ENCODE data around the gene SPATA2L. TPM values are rescaled to one million over a fixed set of nuclear protein-coding genes. Genes with fewer than 3 reads are reported as not detected.

The SPATA2L gene
- total and polyA plus RNA-seq, 2 of the 13 experiments (the other 11 are each of a cell fraction or from before 2014, with no cell fraction given), result 9.1 to 20.7 TPM

- no peak; the same call in 1 of the 2 replicates for TF ChIP-seq ZBTB2 (CRISPR knock-in tag; IDR thresholded peaks at IDR 0.05; ENCODE audit: low read depth)
- TF ChIP-seq SRF (IDR thresholded peaks at IDR 0.05; ENCODE audit: low read depth, low read length), result no peak
- no peak for TF ChIP-seq JDP2 (CRISPR knock-in tag; IDR thresholded peaks at IDR 0.05; ENCODE audit: borderline replicate concordance)
- 0 out of 2 replicates have a peak, but pooled peaks have one; percentile 15 for TF ChIP-seq ZNF746 (CRISPR knock-in tag; IDR thresholded peaks at IDR 0.05)
- 0 out of 2 replicates have a peak, but pooled peaks have one; percentile 44 for TF ChIP-seq ARHGAP35 (CRISPR knock-in tag; IDR thresholded peaks at IDR 0.05; ENCODE audit: borderline replicate concordance)
- TF ChIP-seq MIXL1 (CRISPR knock-in tag; IDR thresholded peaks at IDR 0.05), result no peak; the same call in 1 of the 2 replicates
- peak; percentile 53; the same call in 1 of the 2 replicates for TF ChIP-seq SP5 (CRISPR knock-in tag; IDR thresholded peaks at IDR 0.05; ENCODE audit: borderline replicate concordance, low read depth)
- TF ChIP-seq PAX8 (CRISPR knock-in tag; IDR thresholded peaks at IDR 0.05; ENCODE audit: borderline replicate concordance), result 0 out of 2 replicates have a peak, but pooled peaks have one; percentile 51
- no peak; the same call in 1 of the 2 replicates for TF ChIP-seq ZNF124 (CRISPR knock-in tag; IDR thresholded peaks at IDR 0.05)
- peak; percentile 80; the same call in 1 of the 2 replicates for TF ChIP-seq ZNF782 (CRISPR knock-in tag; IDR thresholded peaks at IDR 0.05; ENCODE audit: borderline replicate concordance)
- no peak for TF ChIP-seq NFIC (IDR thresholded peaks at IDR 0.05; ENCODE audit: low read length)
- TF ChIP-seq HDAC6 (IDR thresholded peaks at IDR 0.05; ENCODE audit: low read depth, low read length), result no peak
- no peak; the same call in 1 of the 2 replicates for TF ChIP-seq SMAD1 (CRISPR knock-in tag; IDR thresholded peaks at IDR 0.05; ENCODE audit: borderline replicate concordance, low read depth)
- TF ChIP-seq ZBTB43 (CRISPR knock-in tag; conservative IDR thresholded peaks at IDR 0.05), result peak; percentile 86; the same call in 1 of the 2 replicates
- TF ChIP-seq SNRNP70 (IDR thresholded peaks at IDR 0.05; ENCODE audit: low read depth, low read length), result no peak
- TF ChIP-seq MED13 (CRISPR knock-in tag; IDR thresholded peaks at IDR 0.05), result peak; percentile 23; the same call in 1 of the 2 replicates
- TF ChIP-seq PAXIP1 (CRISPR knock-in tag; conservative IDR thresholded peaks at IDR 0.05), result 0 out of 2 replicates have a peak, but pooled peaks have one; percentile 4
- TF ChIP-seq ZNF589 (CRISPR knock-in tag; conservative IDR thresholded peaks at IDR 0.05), result no peak; the same call in 1 of the 2 replicates
- peak; percentile 43; the same call in 1 of the 2 replicates for TF ChIP-seq GPN1 (CRISPR knock-in tag; IDR thresholded peaks at IDR 0.05; ENCODE audit: borderline replicate concordance)
- no peak for TF ChIP-seq SP4 (CRISPR knock-in tag; IDR thresholded peaks at IDR 0.05)
- peak; percentile 34; the same call in 1 of the 2 replicates for TF ChIP-seq BCL6 (CRISPR knock-in tag; IDR thresholded peaks at IDR 0.05)
- no peak for TF ChIP-seq ZBTB37 (CRISPR knock-in tag; IDR thresholded peaks at IDR 0.05)
These were observed 668 bp downstream of the SPATA2L start (continued) for GRCh38 chr16:89700649-89701424.
